Activated CD8-positive, alpha-beta memory T cell treated with anti-CD3 and anti-CD28 coated beads, Interleukin-2, amount 10 ng/mL, durations not matched to agents 7 days and 5 days (primary cell): ENCODE results near the gene FGD6. TPM values are rescaled to one million over a fixed set of nuclear protein-coding genes. Genes with fewer than 3 reads are reported as not detected.
"Not testable (repeated sequence)": the region's sequence is repeated elsewhere in the genome, so short reads cannot be mapped to it uniquely, and the experiment has no call there.

Source experiments
- ATAC-seq: fragments of 150-1000 bp; cut with Tn5 transposase; one replicate; pipeline ENCODE4 v1.10.0; 2021; ENCODE audit warnings: moderate library complexity
- CTCF ChIA-PET: fragments of 350-600 bp; sonication (Branson Sonifier 250); formaldehyde crosslinking; loops from one replicate; lab custom pipeline; 2021; ENCODE audit warnings: antibody characterized with exemption; lab: Charles Lee
- DNase-seq: peaks from one replicate; pipeline ENCODE4 v3.0.0-alpha.2; 2020
- H3K27ac Mint-ChIP-seq: one replicate; pipeline ENCODE4 v1.8.0; 2021; ENCODE audit warnings: mild to moderate bottlenecking, mixed read lengths
- H3K27me3 Mint-ChIP-seq: one replicate; pipeline ENCODE4 v1.8.0; 2021; ENCODE audit warnings: mixed read lengths
- H3K36me3 Mint-ChIP-seq: one replicate; pipeline ENCODE4 v1.8.0; 2021; ENCODE audit warnings: mild to moderate bottlenecking, mixed read lengths
- H3K4me1 Mint-ChIP-seq: one replicate; pipeline ENCODE4 v1.8.0; 2021; ENCODE audit warnings: mixed read lengths
- H3K4me3 Mint-ChIP-seq: one replicate; pipeline ENCODE4 v1.8.0; 2021; ENCODE audit warnings: mild to moderate bottlenecking, moderate library complexity, mixed read lengths
- H3K9me3 Mint-ChIP-seq: one replicate; pipeline ENCODE4 v1.8.0; 2022; ENCODE audit warnings: low read depth, mixed read lengths
- total RNA-seq, 2 experiments: library from RNA; stranded (reverse); gene quantifications; one replicate each; pipeline ENCODE4 v1.2.3, GENCODE V29; 2021

FGD6 gene
- total RNA-seq, 2 experiments from 2014 or later = 0.56 to 0.91 TPM

- Mint-ChIP-seq H3K4me1 (peaks cover 23% of the 10 kb centered on the region), H3K9me3 (no peaks in the 10 kb centered on the region), H3K36me3 (peaks cover 9% of the 10 kb centered on the region), H3K27me3 (no peaks in the 10 kb centered on the region), H3K27ac (no peak overlapping the region), H3K4me3 (no peak overlapping the region)
- no peak for ATAC-seq
- no peak for DNase-seq
- CTCF ChIA-PET = no interaction called here
Measured at GRCh38 chr12:95243497-95244183, 26.4 kb upstream of the FGD6 start.

DNA sequence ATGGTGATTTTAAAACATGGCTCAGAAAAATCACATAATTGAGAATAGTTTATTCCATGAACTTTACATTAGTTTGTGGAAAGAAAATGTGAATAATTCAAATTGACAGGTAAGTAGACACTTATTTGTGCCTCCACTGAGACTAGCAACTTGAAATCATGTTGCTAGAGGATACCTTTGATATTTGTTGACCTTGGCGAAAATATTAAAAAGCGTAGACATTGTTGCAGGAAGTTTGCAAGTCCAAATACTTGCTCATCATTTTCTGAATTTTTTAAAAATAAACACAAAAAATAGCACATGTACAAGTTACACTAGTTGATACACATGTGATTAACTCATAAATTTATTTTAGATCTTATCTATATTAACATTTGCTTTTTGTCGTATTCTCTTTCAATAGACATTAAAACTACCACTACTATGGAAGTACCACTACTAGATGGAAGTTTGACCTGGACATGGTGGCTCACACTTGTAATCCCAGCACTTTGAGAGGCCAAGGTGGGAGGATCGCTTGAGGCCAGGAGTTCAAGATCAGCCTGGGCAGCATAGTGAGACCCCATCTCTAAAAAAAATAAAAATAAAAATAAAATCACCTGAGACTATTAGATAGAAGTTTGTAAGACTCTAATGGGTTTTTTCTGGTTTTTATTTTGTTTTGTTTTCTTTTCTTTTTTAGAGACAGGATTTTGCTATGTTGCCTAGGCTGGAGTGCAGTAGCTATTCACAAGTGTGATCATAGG, 24.7 kb upstream of the FGD6 start:
- ATAC-seq (no peak), DNase-seq (no peak)
- Mint-ChIP-seq H3K27ac (no peak overlapping the region), H3K9me3 (no peaks in the 10 kb centered on the region), H3K4me1 (peaks cover 23% of the 10 kb centered on the region), H3K27me3 (no peaks in the 10 kb centered on the region), H3K4me3 (no peak overlapping the region), H3K36me3 (peaks cover 12% of the 10 kb centered on the region)
- CTCF ChIA-PET = interaction anchor here (0.5 kb wide), 1 partner anchor 13 kb away, joined by 3 read pairs; no protein-coding TSS in a partner anchor

DNA sequence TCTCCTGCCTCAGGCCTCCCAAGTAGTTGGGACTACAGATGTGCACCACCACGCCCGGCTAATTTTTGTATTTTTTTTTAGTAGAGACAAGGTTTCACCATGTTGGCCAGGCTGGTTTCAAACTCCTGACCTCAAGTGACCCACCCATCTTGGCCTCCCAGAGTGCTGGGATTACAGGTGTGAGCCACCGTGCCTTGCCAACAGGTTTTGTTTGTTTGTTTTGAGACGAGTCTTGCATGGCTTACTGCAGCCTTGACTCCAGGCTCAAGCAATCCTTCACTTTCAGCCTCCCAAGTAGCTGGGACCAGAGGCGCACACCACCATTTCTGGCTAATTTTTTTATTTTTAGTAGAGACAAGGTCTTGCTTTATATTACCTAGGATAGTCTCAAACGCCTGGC, 23.9 kb upstream of the FGD6 start:
- CTCF ChIA-PET, ATAC-seq, H3K4me3 Mint-ChIP-seq, H3K9me3 Mint-ChIP-seq, H3K27me3 Mint-ChIP-seq, DNase-seq, H3K27ac Mint-ChIP-seq: not testable (repeated sequence)
- H3K4me1 Mint-ChIP-seq = peaks cover 17% of the 10 kb centered on the region
- peaks cover 18% of the 10 kb centered on the region for H3K36me3 Mint-ChIP-seq

- Mint-ChIP-seq H3K36me3 (peaks cover 18% of the 10 kb centered on the region), H3K27ac (no peak overlapping the region), H3K27me3 (no peaks in the 10 kb centered on the region), H3K4me3 (no peak overlapping the region), H3K9me3 (no peaks in the 10 kb centered on the region), H3K4me1 (peaks cover 13% of the 10 kb centered on the region)
- DNase-seq (no peak), ATAC-seq (no peak)
- CTCF ChIA-PET = no interaction called here
Measured at GRCh38 chr12:95240556-95240955, 23.3 kb upstream of the FGD6 start.

DNA sequence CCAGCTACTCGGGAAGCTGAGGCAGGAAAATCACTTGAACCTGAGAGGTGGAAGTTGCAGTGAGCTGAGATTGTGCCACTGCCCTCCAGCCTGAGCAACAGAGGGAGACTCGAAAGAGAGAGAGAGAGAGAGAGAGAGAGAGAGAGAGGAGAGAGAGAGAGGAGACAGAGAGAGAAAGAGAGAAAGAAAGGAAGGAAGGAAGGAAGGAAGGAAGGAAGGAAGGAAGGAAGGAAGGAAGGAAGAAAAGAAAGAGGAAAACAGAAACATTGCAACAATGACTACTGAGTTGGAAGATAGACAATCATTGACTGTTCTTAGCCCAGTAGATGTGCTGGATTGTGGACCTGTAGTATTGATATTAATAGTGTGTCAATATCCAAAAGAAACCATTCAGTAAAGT, 22.6 kb upstream of the FGD6 start:
- CTCF ChIA-PET = interaction anchor here (0.6 kb wide), 1 partner anchor 303 kb away, joined by 4 read pairs; no protein-coding TSS in a partner anchor

DNA sequence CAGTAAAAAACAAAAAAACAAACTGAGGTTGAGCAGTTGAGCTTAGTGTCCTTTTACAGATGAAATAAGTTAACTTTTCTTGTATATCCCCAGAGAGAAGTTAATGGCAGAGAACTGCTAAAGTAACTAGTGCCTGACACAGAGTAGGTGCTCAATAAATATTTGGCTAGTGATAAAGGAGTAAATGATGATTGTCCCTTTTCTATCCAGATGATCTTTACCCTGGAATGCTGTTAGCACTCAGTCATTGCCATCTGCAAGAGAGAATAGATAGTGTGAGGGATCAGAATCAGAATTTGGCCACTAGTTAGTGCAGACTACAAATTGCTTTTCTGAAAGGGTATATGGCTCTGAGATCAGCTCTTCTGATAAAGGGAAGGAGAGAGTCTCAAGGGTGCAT, 21.9 kb upstream of the FGD6 start:
- Mint-ChIP-seq H3K27me3 (no peaks in the 10 kb centered on the region), H3K27ac (no peak overlapping the region), H3K36me3 (peaks cover 22% of the 10 kb centered on the region), H3K4me1 (peaks cover 10% of the 10 kb centered on the region), H3K9me3 (no peaks in the 10 kb centered on the region), H3K4me3 (no peak overlapping the region)
- CTCF ChIA-PET = interaction anchor here (0.6 kb wide), 1 partner anchor 302 kb away, joined by 4 read pairs; no protein-coding TSS in a partner anchor
- ATAC-seq = no peak
- DNase-seq = no peak

More for the DNA sequence above, 22.6 kb upstream of the FGD6 start:
- H3K4me3 Mint-ChIP-seq, H3K27ac Mint-ChIP-seq, ATAC-seq, DNase-seq, H3K9me3 Mint-ChIP-seq, H3K27me3 Mint-ChIP-seq: not testable (repeated sequence)
- H3K4me1 Mint-ChIP-seq = peaks cover 10% of the 10 kb centered on the region
- H3K36me3 Mint-ChIP-seq = peaks cover 18% of the 10 kb centered on the region

DNA sequence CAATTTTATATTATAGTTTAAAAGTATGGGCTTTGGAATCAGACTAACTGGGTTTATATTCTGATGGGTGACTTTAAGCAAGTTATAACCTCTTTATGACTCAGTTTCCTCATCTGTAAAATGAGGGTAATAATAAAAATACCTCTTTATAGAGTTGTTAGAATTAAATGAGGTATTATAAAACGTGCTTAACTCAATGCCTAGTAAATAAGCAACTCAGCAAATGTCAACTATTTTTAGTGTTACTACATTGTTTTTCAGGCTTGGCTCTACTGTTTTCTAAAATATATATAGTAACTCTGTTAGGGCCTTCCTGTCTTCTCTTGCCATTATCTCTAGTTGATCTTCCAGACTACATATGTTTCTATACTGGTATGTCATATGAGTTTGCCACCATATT, 20.9 kb upstream of the FGD6 start:
- ATAC-seq (no peak), DNase-seq (no peak)
- H3K27me3 Mint-ChIP-seq = no peaks in the 10 kb centered on the region
- peaks cover 10% of the 10 kb centered on the region for H3K4me1 Mint-ChIP-seq
- CTCF ChIA-PET = no interaction called here
- no peak overlapping the region for H3K27ac Mint-ChIP-seq
- H3K4me3 Mint-ChIP-seq = no peak overlapping the region
- no peaks in the 10 kb centered on the region for H3K9me3 Mint-ChIP-seq
- peaks cover 18% of the 10 kb centered on the region for H3K36me3 Mint-ChIP-seq

DNA sequence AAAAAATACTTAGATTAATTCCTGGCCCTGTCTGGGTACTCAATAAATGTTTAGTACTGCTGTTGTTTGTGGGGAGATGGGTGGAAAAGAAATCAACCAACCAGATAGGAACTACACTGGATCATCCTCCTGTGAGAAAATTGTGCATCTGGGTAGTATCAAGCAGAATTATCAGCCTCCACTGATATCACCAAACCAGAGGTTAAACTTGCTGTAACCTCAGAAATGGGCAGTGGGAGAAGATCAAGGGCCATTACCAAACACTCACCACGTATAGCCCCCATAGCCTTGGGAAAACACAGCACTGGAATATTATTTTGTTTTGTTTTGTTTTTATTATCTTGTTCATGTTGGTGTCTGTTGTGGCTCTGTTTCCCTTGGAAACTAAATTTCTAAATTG, 20.0 kb upstream of the FGD6 start:
- no peaks in the 10 kb centered on the region for H3K9me3 Mint-ChIP-seq
- H3K27ac Mint-ChIP-seq = no peak overlapping the region
- H3K4me3 Mint-ChIP-seq = no peak overlapping the region
- H3K4me1 Mint-ChIP-seq = peaks cover 10% of the 10 kb centered on the region
- ATAC-seq = no peak
- peaks cover 18% of the 10 kb centered on the region for H3K36me3 Mint-ChIP-seq
- no peak for DNase-seq
- H3K27me3 Mint-ChIP-seq = no peaks in the 10 kb centered on the region
- CTCF ChIA-PET = no interaction called here

DNA sequence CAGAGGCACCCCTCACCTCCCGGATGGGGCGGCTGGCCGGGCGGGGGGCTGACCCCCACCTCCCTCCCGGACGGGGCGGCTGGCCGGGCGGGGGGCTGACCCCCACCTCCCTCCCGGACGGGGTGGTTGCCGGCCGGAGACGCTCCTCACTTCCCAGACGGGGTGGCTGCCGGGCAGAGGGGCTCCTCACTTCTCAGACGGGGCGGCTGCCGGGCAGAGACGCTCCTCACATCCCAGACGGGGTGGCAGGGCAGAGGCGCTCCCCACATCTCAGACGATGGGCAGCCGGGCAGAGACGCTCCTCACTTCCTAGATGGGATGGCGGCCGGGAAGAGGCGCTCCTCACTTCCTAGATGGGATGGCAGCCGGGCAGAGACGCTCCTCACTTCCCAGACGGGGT, 18.4 kb upstream of the FGD6 start:
- Mint-ChIP-seq H3K4me1 (peaks cover 10% of the 10 kb centered on the region), H3K36me3 (peaks cover 16% of the 10 kb centered on the region)
- H3K9me3 Mint-ChIP-seq, DNase-seq, H3K27me3 Mint-ChIP-seq, H3K27ac Mint-ChIP-seq, H3K4me3 Mint-ChIP-seq, ATAC-seq, CTCF ChIA-PET: not testable (repeated sequence)

- H3K27me3 Mint-ChIP-seq, ATAC-seq, H3K4me3 Mint-ChIP-seq, H3K4me1 Mint-ChIP-seq, H3K27ac Mint-ChIP-seq, DNase-seq, CTCF ChIA-PET, H3K9me3 Mint-ChIP-seq: not testable (repeated sequence)
- H3K36me3 Mint-ChIP-seq = peaks cover 16% of the 10 kb centered on the region
Measured at GRCh38 chr12:95234187-95234586, 16.9 kb upstream of the FGD6 start.

GRCh38 chr12:95231190-95231589, 13.9 kb upstream of the FGD6 start:
- ATAC-seq = no peak
- no peak for DNase-seq
- H3K9me3 Mint-ChIP-seq = no peaks in the 10 kb centered on the region
- peaks cover 7% of the 10 kb centered on the region for H3K36me3 Mint-ChIP-seq
- no peaks in the 10 kb centered on the region for H3K4me1 Mint-ChIP-seq
- H3K4me3 Mint-ChIP-seq = no peak overlapping the region
- no peaks in the 10 kb centered on the region for H3K27me3 Mint-ChIP-seq
- CTCF ChIA-PET = no interaction called here
- no peak overlapping the region for H3K27ac Mint-ChIP-seq

GRCh38 chr12:95230313-95230712, 13.0 kb upstream of the FGD6 start:
- Mint-ChIP-seq H3K4me3 (no peak overlapping the region), H3K9me3 (no peaks in the 10 kb centered on the region), H3K4me1 (no peaks in the 10 kb centered on the region), H3K36me3 (peaks cover 7% of the 10 kb centered on the region), H3K27me3 (no peaks in the 10 kb centered on the region), H3K27ac (no peak overlapping the region)
- DNase-seq = no peak
- CTCF ChIA-PET = no interaction called here
- no peak for ATAC-seq

DNA sequence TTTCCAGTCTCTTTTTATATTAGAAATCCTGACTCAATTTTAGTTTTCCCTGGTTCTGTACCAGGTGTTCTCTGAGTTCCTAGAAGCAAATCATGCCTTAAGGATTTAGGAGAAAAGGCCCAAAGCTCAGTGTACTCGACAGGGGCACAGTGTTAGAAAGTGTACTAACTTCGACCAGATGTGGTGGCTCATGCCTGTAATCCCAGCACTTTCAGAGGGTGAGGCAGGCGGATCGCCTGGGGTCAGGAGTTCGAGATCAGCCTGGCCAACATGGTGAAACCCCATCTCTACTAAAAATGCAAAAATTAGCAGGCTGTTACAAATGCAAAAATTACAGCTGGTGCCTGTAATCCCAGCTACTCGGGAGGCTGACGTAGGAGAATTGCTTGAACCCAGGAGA, 12.4 kb upstream of the FGD6 start:
- DNase-seq (no peak), ATAC-seq (no peak)
- Mint-ChIP-seq H3K4me1 (peaks cover 3% of the 10 kb centered on the region), H3K4me3 (no peak overlapping the region), H3K27me3 (no peaks in the 10 kb centered on the region), H3K27ac (no peak overlapping the region), H3K36me3 (peaks cover 11% of the 10 kb centered on the region), H3K9me3 (no peaks in the 10 kb centered on the region)
- CTCF ChIA-PET = no interaction called here

DNA sequence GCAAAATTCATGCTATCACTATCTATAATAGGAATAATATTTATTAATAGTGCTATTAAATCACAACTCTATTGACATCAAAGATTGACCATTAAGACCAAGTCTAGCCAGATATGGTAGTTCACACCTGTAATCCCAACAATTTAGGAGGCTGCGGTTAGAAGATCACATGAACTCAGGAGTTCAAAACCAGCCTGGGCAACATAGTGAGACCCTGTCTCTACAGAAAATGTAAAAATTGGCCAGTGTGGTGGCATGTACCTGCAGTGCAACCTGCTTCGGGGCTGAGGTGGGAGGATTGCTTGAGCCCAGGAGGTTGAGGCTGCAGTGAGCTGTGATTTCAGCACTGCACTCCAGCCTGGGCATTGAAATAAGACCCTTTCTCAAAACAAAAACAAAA, 11.3 kb upstream of the FGD6 start:
- Mint-ChIP-seq H3K9me3 (no peaks in the 10 kb centered on the region), H3K27me3 (no peaks in the 10 kb centered on the region), H3K27ac (no peak overlapping the region), H3K4me1 (peaks cover 5% of the 10 kb centered on the region), H3K4me3 (no peak overlapping the region), H3K36me3 (peaks cover 17% of the 10 kb centered on the region)
- CTCF ChIA-PET = interaction anchor here (0.7 kb wide), 1 partner anchor 13 kb away, joined by 3 read pairs; no protein-coding TSS in a partner anchor
- DNase-seq (no peak), ATAC-seq (no peak)
